NCI-H446 (cell line): ENCODE data around the gene ACKR3.

Experiments used
- DNase-seq, 2 experiments: peaks; one replicate each; lab custom pipeline; 2025; lab: John Stamatoyannopoulos, UW

Gene ACKR3

GRCh38 chr2:236570081-236570868 is 650 bp downstream of the ACKR3 start:
- no peak for DNase-seq

GRCh38 chr2:236571145-236571544 is 1.5 kb downstream of the ACKR3 start:
- no peak for DNase-seq

GRCh38 chr2:236572482-236572881 is 2.9 kb downstream of the ACKR3 start:
- no peak for DNase-seq

GRCh38 chr2:236573066-236573929 is 3.7 kb downstream of the ACKR3 start:
- no peak for DNase-seq

GRCh38 chr2:236574000-236574399 is 4.4 kb downstream of the ACKR3 start:
- no peak for DNase-seq

- no peak for DNase-seq
Observed at GRCh38 chr2:236574424-236575145, 5.0 kb downstream of the ACKR3 start.

- DNase-seq: no peak
Observed at GRCh38 chr2:236575510-236575909, 5.9 kb downstream of the ACKR3 start.

GRCh38 chr2:236576087-236576486 is 6.5 kb downstream of the ACKR3 start:
- no peak for DNase-seq

GRCh38 chr2:236576953-236577352 is 7.3 kb downstream of the ACKR3 start:
- DNase-seq: no peak

GRCh38 chr2:236577481-236578410 is 8.1 kb downstream of the ACKR3 start:
- no peak for DNase-seq

- no peak for DNase-seq
Observed at GRCh38 chr2:236578411-236578846, 8.8 kb downstream of the ACKR3 start.

GRCh38 chr2:236579048-236579745 is 9.6 kb downstream of the ACKR3 start:
- no peak for DNase-seq

GRCh38 chr2:236579746-236580315 is 10.2 kb downstream of the ACKR3 start:
- DNase-seq: no peak

- DNase-seq: no peak
Observed at GRCh38 chr2:236580746-236581355, 11.2 kb downstream of the ACKR3 start.

GRCh38 chr2:236581546-236581945 is 11.9 kb downstream of the ACKR3 start:
- DNase-seq: no peak

GRCh38 chr2:236582968-236583367 is 13.3 kb downstream of the ACKR3 start:
- no peak for DNase-seq

GRCh38 chr2:236583621-236584203 is 14.1 kb downstream of the ACKR3 start:
- no peak for DNase-seq

- no peak for DNase-seq
Observed at GRCh38 chr2:236584521-236585384, 15.1 kb downstream of the ACKR3 start.

GRCh38 chr2:236585966-236586365 is 16.3 kb downstream of the ACKR3 start:
- no peak for DNase-seq
